ENCODE data around the gene NFKBIE.
"Not testable (repeated sequence)": the region's sequence is repeated elsewhere in the genome, so short reads cannot be mapped to it uniquely, and the experiment has no call there.

The NFKBIE gene

GRCh38 chr6:44238687-44239350, 26.5 kb downstream of the NFKBIE start:
- DNase-seq: no peak

GRCh38 chr6:44237813-44238433, 27.4 kb downstream of the NFKBIE start:
- DNase-seq: peak; percentile 66

- peak; percentile 94 for DNase-seq
Measured at GRCh38 chr6:44237021-44237812, 28.1 kb downstream of the NFKBIE start.

- DNase-seq: no peak
Measured at GRCh38 chr6:44235891-44236516, 29.3 kb downstream of the NFKBIE start.

- DNase-seq: no peak
Measured at GRCh38 chr6:44235269-44235668, 30.1 kb downstream of the NFKBIE start.

GRCh38 chr6:44234101-44235025, 31.0 kb downstream of the NFKBIE start:
- peak; percentile 74 for DNase-seq

- DNase-seq: no peak
Measured at GRCh38 chr6:44233567-44234100, 31.7 kb downstream of the NFKBIE start.

GRCh38 chr6:44232676-44233566, 32.4 kb downstream of the NFKBIE start:
- no peak for DNase-seq

GRCh38 chr6:44231426-44231825, 33.9 kb downstream of the NFKBIE start:
- DNase-seq: not testable (repeated sequence)

- DNase-seq: no peak
Measured at GRCh38 chr6:44230034-44230675, 35.2 kb downstream of the NFKBIE start.

GRCh38 chr6:44229376-44230033, 35.8 kb downstream of the NFKBIE start:
- no peak for DNase-seq

- no peak for DNase-seq
Measured at GRCh38 chr6:44228836-44229235, 36.5 kb downstream of the NFKBIE start.

- DNase-seq: no peak
Measured at GRCh38 chr6:44228433-44228832, 36.9 kb downstream of the NFKBIE start.

- no peak for DNase-seq
Measured at GRCh38 chr6:44228031-44228430, 37.3 kb downstream of the NFKBIE start.

GRCh38 chr6:44227148-44227793, 38.1 kb downstream of the NFKBIE start:
- DNase-seq: no peak

GRCh38 chr6:44226368-44227147, 38.8 kb downstream of the NFKBIE start:
- DNase-seq: no peak

GRCh38 chr6:44225579-44226325, 39.6 kb downstream of the NFKBIE start:
- no peak for DNase-seq

- DNase-seq: no peak
Measured at GRCh38 chr6:44224965-44225305, 40.4 kb downstream of the NFKBIE start.
